ENCODE measurements around the gene EGFL7. TPM values are rescaled to one million over a fixed set of nuclear protein-coding genes. Genes with fewer than 3 reads are reported as not detected.
A peak's percentile ranks its signal among the peaks of the same experiment; 100 is the strongest.

Gene EGFL7
- total and polyA plus RNA-seq, 2 of the 13 experiments (the other 11 are each of a cell fraction or from before 2014, with no cell fraction given) = 0.20 to 5.1 TPM

DNA sequence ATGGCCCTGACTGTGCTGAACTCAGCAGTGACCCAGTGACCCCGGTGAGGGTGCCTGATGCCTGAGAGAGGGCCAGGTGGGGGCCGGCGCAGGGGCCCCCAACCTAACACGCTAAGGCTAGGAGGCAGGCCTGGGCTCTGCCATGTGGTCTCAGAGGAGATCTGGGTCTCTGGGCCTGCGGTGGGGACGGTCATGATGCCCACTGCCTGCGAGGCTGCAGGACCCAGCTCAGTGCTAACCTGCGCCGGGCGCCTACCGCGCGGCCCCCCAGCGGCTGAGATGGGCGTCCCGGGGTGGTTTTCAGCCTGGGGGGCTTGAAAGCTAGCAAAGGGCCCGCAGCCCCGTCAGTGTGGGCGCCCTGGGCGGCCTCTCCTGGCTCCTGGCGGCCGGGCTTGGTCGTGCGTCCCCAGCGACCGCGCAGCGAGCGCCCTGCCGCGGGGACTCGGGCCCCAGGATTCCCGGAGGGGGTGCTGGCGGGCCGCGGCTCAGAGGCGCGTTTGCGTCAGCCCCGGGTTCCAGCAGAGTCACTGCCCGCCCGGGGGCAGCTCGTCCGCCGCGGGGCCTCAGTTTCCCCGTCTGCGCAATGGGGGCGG, 2.5 kb downstream of the EGFL7 start (continued):
- TF ChIP-seq, protein P1, sequence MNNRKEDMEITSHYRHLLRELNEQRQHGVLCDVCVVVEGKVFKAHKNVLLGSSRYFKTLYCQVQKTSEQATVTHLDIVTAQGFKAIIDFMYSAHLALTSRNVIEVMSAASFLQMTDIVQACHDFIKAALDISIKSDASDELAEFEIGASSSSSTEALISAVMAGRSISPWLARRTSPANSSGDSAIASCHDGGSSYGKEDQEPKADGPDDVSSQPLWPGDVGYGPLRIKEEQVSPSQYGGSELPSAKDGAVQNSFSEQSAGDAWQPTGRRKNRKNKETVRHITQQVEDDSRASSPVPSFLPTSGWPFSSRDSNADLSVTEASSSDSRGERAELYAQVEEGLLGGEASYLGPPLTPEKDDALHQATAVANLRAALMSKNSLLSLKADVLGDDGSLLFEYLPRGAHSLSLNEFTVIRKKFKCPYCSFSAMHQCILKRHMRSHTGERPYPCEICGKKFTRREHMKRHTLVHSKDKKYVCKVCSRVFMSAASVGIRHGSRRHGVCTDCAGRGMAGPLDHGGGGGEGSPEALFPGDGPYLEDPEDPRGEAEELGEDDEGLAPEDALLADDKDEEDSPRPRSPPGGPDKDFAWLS (CRISPR knock-in tag; IDR thresholded peaks at IDR 0.05; ENCODE audit: borderline replicate concordance) = no peak
- TF ChIP-seq RELA (CRISPR knock-in tag; IDR thresholded peaks at IDR 0.05) (no peak), ZNF496 (CRISPR knock-in tag; IDR thresholded peaks at IDR 0.05; ENCODE audit: insufficient replicate concordance) (no peak), FIP1L1 (IDR thresholded peaks at IDR 0.05; ENCODE audit: borderline replicate concordance, insufficient read depth, low read depth, low read length) (no peak), STAG1 (CRISPR knock-in tag; IDR thresholded peaks at IDR 0.05) (no peak; the same call in 1 of the 2 replicates)
- TF ChIP-seq, protein P2, sequence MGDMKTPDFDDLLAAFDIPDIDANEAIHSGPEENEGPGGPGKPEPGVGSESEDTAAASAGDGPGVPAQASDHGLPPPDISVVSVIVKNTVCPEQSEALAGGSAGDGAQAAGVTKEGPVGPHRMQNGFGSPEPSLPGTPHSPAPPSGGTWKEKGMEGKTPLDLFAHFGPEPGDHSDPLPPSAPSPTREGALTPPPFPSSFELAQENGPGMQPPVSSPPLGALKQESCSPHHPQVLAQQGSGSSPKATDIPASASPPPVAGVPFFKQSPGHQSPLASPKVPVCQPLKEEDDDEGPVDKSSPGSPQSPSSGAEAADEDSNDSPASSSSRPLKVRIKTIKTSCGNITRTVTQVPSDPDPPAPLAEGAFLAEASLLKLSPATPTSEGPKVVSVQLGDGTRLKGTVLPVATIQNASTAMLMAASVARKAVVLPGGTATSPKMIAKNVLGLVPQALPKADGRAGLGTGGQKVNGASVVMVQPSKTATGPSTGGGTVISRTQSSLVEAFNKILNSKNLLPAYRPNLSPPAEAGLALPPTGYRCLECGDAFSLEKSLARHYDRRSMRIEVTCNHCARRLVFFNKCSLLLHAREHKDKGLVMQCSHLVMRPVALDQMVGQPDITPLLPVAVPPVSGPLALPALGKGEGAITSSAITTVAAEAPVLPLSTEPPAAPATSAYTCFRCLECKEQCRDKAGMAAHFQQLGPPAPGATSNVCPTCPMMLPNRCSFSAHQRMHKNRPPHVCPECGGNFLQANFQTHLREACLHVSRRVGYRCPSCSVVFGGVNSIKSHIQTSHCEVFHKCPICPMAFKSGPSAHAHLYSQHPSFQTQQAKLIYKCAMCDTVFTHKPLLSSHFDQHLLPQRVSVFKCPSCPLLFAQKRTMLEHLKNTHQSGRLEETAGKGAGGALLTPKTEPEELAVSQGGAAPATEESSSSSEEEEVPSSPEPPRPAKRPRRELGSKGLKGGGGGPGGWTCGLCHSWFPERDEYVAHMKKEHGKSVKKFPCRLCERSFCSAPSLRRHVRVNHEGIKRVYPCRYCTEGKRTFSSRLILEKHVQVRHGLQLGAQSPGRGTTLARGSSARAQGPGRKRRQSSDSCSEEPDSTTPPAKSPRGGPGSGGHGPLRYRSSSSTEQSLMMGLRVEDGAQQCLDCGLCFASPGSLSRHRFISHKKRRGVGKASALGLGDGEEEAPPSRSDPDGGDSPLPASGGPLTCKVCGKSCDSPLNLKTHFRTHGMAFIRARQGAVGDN (CRISPR knock-in tag; IDR thresholded peaks at IDR 0.05) = peak; percentile 46; the same call in 1 of the 2 replicates

Measured in HepG2 (cell line).